WTC11 (cell line): ENCODE data around the gene CACNA2D3. TPM values are rescaled to one million over a fixed set of nuclear protein-coding genes. Genes with fewer than 3 reads are reported as not detected.

Source experiments
- ATAC-seq: fragments of 200-7000 bp; cut with Tn5 transposase; 2 replicates; pipeline ENCODE4 v1.10.0; 2021; ENCODE audit warnings: mild to moderate bottlenecking, moderate library complexity
- CTCF ChIA-PET: fragments of 300-600 bp; sonication (Branson Sonifier 250); formaldehyde crosslinking; loops from one replicate; lab custom pipeline; 2021; ENCODE audit warnings: antibody characterized with exemption; lab: Charles Lee
- POLR2A ChIA-PET: fragments of 350-600 bp; sonication (Branson Sonifier 250); formaldehyde crosslinking; loops from one replicate; lab custom pipeline; 2021; ENCODE audit warnings: antibody characterized with exemption; lab: Charles Lee
- DNase-seq: peaks from one replicate; pipeline ENCODE4 v3.0.0; 2021; ENCODE audit warnings: low spot score
- H3K27ac Mint-ChIP-seq: 2 replicates; pipeline ENCODE4 v1.8.0; 2021; ENCODE audit warnings: mixed read lengths
- H3K27me3 Mint-ChIP-seq: 2 replicates; pipeline ENCODE4 v1.8.0; 2021; ENCODE audit warnings: low read depth, mild to moderate bottlenecking, moderate library complexity, mixed read lengths
- H3K36me3 Mint-ChIP-seq: 2 replicates; pipeline ENCODE4 v1.8.0; 2021; ENCODE audit warnings: mixed read lengths
- H3K4me1 Mint-ChIP-seq: 2 replicates; pipeline ENCODE4 v1.8.0; 2022; ENCODE audit warnings: mixed read lengths
- H3K4me3 Mint-ChIP-seq: 2 replicates; pipeline ENCODE4 v1.8.0; 2021; ENCODE audit warnings: mild to moderate bottlenecking, moderate library complexity, mixed read lengths
- H3K9me3 Mint-ChIP-seq: 2 replicates; pipeline ENCODE4 v1.8.0; 2021; ENCODE audit warnings: mixed read lengths
- AR ChIP-seq: fragments of 250-450 bp; sonication (Bioruptor Pico); IDR thresholded peaks from 2 replicates; pipeline ENCODE4 v1.9.0; 2021; ENCODE audit warnings: mild to moderate bottlenecking
- ATF1 ChIP-seq: sonication (generic); formaldehyde crosslinking; IDR thresholded peaks from 2 replicates; pipeline ENCODE4 v1.8.1; 2023; ENCODE audit warnings: mild to moderate bottlenecking, moderate library complexity, missing genetic modification reagents
- ATF6 ChIP-seq: sonication (generic); formaldehyde crosslinking; IDR thresholded peaks from 2 replicates; pipeline ENCODE4 v1.8.1; 2023; ENCODE audit warnings: mild to moderate bottlenecking, missing genetic modification reagents
- E2F4 ChIP-seq: sonication (generic); formaldehyde crosslinking; IDR thresholded peaks from 2 replicates; pipeline ENCODE4 v1.8.1; 2022; ENCODE audit warnings: low read depth, mild to moderate bottlenecking, moderate library complexity, missing genetic modification reagents, borderline replicate concordance
- EMX1 ChIP-seq: fragments of 250-450 bp; sonication (Bioruptor Pico); IDR thresholded peaks from 2 replicates; pipeline ENCODE4 v1.8.0; 2021; ENCODE audit warnings: mild to moderate bottlenecking
- ETV6 ChIP-seq: sonication (generic); formaldehyde crosslinking; IDR thresholded peaks from 2 replicates; pipeline ENCODE4 v1.8.1; 2022; ENCODE audit warnings: mild to moderate bottlenecking, missing genetic modification reagents
- FOXP1 ChIP-seq: sonication (generic); formaldehyde crosslinking; IDR thresholded peaks from 2 replicates; pipeline ENCODE4 v1.8.0; 2022; ENCODE audit warnings: missing genetic modification reagents, mild to moderate bottlenecking, moderate library complexity, borderline replicate concordance
- GABPB1 ChIP-seq: sonication (generic); formaldehyde crosslinking; IDR thresholded peaks from 2 replicates; pipeline ENCODE4 v1.8.1; 2023; ENCODE audit warnings: mild to moderate bottlenecking, missing genetic modification reagents
- GRHL2 ChIP-seq: fragments of 250-450 bp; sonication (Bioruptor Pico); IDR thresholded peaks from 2 replicates; pipeline ENCODE4 v1.8.0; 2022; ENCODE audit warnings: mild to moderate bottlenecking, moderate library complexity; ENCODE audit not compliant: insufficient replicate concordance, severe bottlenecking
- HMGA2 ChIP-seq: fragments of 250-450 bp; sonication (Bioruptor Pico); IDR thresholded peaks from 2 replicates; pipeline ENCODE4 v1.4.0; 2021; ENCODE audit warnings: mild to moderate bottlenecking, moderate library complexity
- JUN ChIP-seq: sonication (generic); formaldehyde crosslinking; IDR thresholded peaks from 2 replicates; pipeline ENCODE4 v1.8.0; 2023; ENCODE audit warnings: mild to moderate bottlenecking, missing genetic modification reagents
- MLX ChIP-seq: sonication (generic); formaldehyde crosslinking; IDR thresholded peaks from 2 replicates; pipeline ENCODE4 v1.8.1; 2023; ENCODE audit warnings: mild to moderate bottlenecking, missing genetic modification reagents, moderate library complexity
- MYBL2 ChIP-seq: sonication (generic); formaldehyde crosslinking; IDR thresholded peaks from 2 replicates; pipeline ENCODE4 v1.8.1; 2023; ENCODE audit warnings: mild to moderate bottlenecking, moderate library complexity, missing genetic modification reagents
- NFE2L1 ChIP-seq: sonication (generic); formaldehyde crosslinking; IDR thresholded peaks from 2 replicates; pipeline ENCODE4 v1.8.1; 2023; ENCODE audit warnings: missing genetic modification reagents
- NR2C2 ChIP-seq: sonication (generic); formaldehyde crosslinking; IDR thresholded peaks from 2 replicates; pipeline ENCODE4 v1.8.0; 2022; ENCODE audit warnings: mild to moderate bottlenecking, missing genetic modification reagents
- RORB ChIP-seq: fragments of 250-450 bp; sonication (Bioruptor Pico); IDR thresholded peaks from 2 replicates; pipeline ENCODE4 v1.9.0; 2021; ENCODE audit warnings: mild to moderate bottlenecking
- SP1 ChIP-seq: sonication (generic); formaldehyde crosslinking; conservative IDR thresholded peaks from 2 replicates; pipeline ENCODE4 v1.8.1; 2022; ENCODE audit warnings: missing genetic modification reagents
- TP53 ChIP-seq: sonication (generic); formaldehyde crosslinking; IDR thresholded peaks from 2 replicates; pipeline ENCODE4 v1.8.1; 2023; ENCODE audit warnings: mild to moderate bottlenecking, missing genetic modification reagents
- ZBTB43 ChIP-seq: sonication (generic); formaldehyde crosslinking; IDR thresholded peaks from 2 replicates; pipeline ENCODE4 v1.8.1; 2023; ENCODE audit warnings: mild to moderate bottlenecking, missing genetic modification reagents
- ZNF232 ChIP-seq: sonication (generic); formaldehyde crosslinking; IDR thresholded peaks from 2 replicates; pipeline ENCODE4 v1.8.0; 2022; ENCODE audit warnings: mild to moderate bottlenecking, missing genetic modification reagents
- ZNF512 ChIP-seq: sonication (generic); formaldehyde crosslinking; IDR thresholded peaks from 2 replicates; pipeline ENCODE4 v1.8.1; 2022; ENCODE audit warnings: missing genetic modification reagents, borderline replicate concordance
- total RNA-seq: library from RNA; stranded (reverse); gene quantifications from 3 replicates; pipeline ENCODE4 v1.2.3, GENCODE V29; 2021

CACNA2D3 gene
- total RNA-seq, 1 experiment from 2014 or later: 5.0 TPM

GRCh38 chr3:54713455-54713854 is 591.1 kb downstream of the CACNA2D3 start (continued):
- TF ChIP-seq GRHL2 (no peak), SP1 (CRISPR knock-in tag) (no peak), TP53 (CRISPR knock-in tag) (no peak)

- no peak for TF ChIP-seq ZNF512
- TF ChIP-seq NR2C2 (CRISPR knock-in tag): no peak
- TF ChIP-seq ATF6 (CRISPR knock-in tag): no peak
- TF ChIP-seq HMGA2 (CRISPR knock-in tag): no peak
- TF ChIP-seq, all 79 proteins: peak for 0
- Mint-ChIP-seq H3K36me3 (peaks cover 6% of the 10 kb centered on the region), H3K4me3 (no peak overlapping the region), H3K27ac (no peak overlapping the region), H3K27me3 (no peaks in the 10 kb centered on the region), H3K4me1 (peaks cover 25% of the 10 kb centered on the region), H3K9me3 (peaks cover 17% of the 10 kb centered on the region)
- DNase-seq (no peak), ATAC-seq (no peak)
- CTCF ChIA-PET: no interaction called here
- POLR2A ChIA-PET: no interaction called here
Observed at GRCh38 chr3:54714035-54714434, 591.7 kb downstream of the CACNA2D3 start.

- ATAC-seq (no peak), DNase-seq (no peak)
- peaks cover 6% of the 10 kb centered on the region for H3K36me3 Mint-ChIP-seq
- H3K27me3 Mint-ChIP-seq: no peaks in the 10 kb centered on the region
- TF ChIP-seq ZBTB43 (CRISPR knock-in tag) (0 out of 2 replicates have a peak, but pooled peaks have one; percentile 37), ETV6 (CRISPR knock-in tag) (no peak), E2F4 (CRISPR knock-in tag) (no peak), NFE2L1 (CRISPR knock-in tag) (peak; percentile 68), RORB (CRISPR knock-in tag) (no peak)
- H3K4me3 Mint-ChIP-seq: no peak overlapping the region
- CTCF ChIA-PET: no interaction called here
- POLR2A ChIA-PET: no interaction called here
- peaks cover 6% of the 10 kb centered on the region for H3K4me1 Mint-ChIP-seq
- no peak overlapping the region for H3K27ac Mint-ChIP-seq
- H3K9me3 Mint-ChIP-seq: peaks cover 20% of the 10 kb centered on the region
Observed at GRCh38 chr3:54717506-54717905, 595.2 kb downstream of the CACNA2D3 start.

GRCh38 chr3:54719914-54720313 is 597.6 kb downstream of the CACNA2D3 start:
- ATAC-seq: no peak
- POLR2A ChIA-PET: no interaction called here
- no peak for TF ChIP-seq GABPB1 (CRISPR knock-in tag)
- DNase-seq: no peak
- peaks cover 24% of the 10 kb centered on the region for H3K9me3 Mint-ChIP-seq
- peaks cover 3% of the 10 kb centered on the region for H3K4me1 Mint-ChIP-seq
- peaks cover 16% of the 10 kb centered on the region for H3K36me3 Mint-ChIP-seq
- no peak overlapping the region for H3K4me3 Mint-ChIP-seq
- H3K27me3 Mint-ChIP-seq: no peaks in the 10 kb centered on the region
- H3K27ac Mint-ChIP-seq: no peak overlapping the region
- CTCF ChIA-PET: no interaction called here

- Mint-ChIP-seq H3K36me3 (peaks cover 20% of the 10 kb centered on the region), H3K27me3 (no peaks in the 10 kb centered on the region), H3K4me3 (no peak overlapping the region), H3K4me1 (peaks cover 3% of the 10 kb centered on the region), H3K27ac (no peak overlapping the region), H3K9me3 (peaks cover 28% of the 10 kb centered on the region)
- no peak for DNase-seq
- no peak for ATAC-seq
- ChIA-PET CTCF (no interaction called here), POLR2A (no interaction called here)
- no peak for TF ChIP-seq FOXP1 (CRISPR knock-in tag)
- no peak for TF ChIP-seq JUN
- no peak for TF ChIP-seq MLX (CRISPR knock-in tag)
- TF ChIP-seq MYBL2 (CRISPR knock-in tag): no peak
- TF ChIP-seq ZNF232 (CRISPR knock-in tag): no peak
- no peak for TF ChIP-seq ATF1 (CRISPR knock-in tag)
- no peak for TF ChIP-seq EMX1 (CRISPR knock-in tag)
- TF ChIP-seq AR (CRISPR knock-in tag): no peak
Observed at GRCh38 chr3:54720604-54721003, 598.3 kb downstream of the CACNA2D3 start.
